ENCODE measurements around the gene THG1L. TPM values are rescaled to one million over a fixed set of nuclear protein-coding genes. Genes with fewer than 3 reads are reported as not detected.
"Not testable (repeated sequence)": the region's sequence is repeated elsewhere in the genome, so short reads cannot be mapped to it uniquely, and the experiment has no call there.

The THG1L gene
- total RNA-seq, 1 experiment from 2014 or later: 12.9 TPM

- H3K36me3 Mint-ChIP-seq (ENCODE audit: insufficient read depth in 1 of 3, low read depth in 3 of 3); H3K79me2 ChIP-seq (ENCODE audit: insufficient read depth, low read length); DNase-seq; H2BK120ac ChIP-seq (ENCODE audit: low read depth, low read length, poor library complexity, severe bottlenecking); H2BK15ac ChIP-seq (ENCODE audit: low read depth, low read length); H3K27ac ChIP-seq (ENCODE audit: insufficient read length, low read depth, low read length); H2BK12ac ChIP-seq (ENCODE audit: insufficient read length, low read depth, low read length); H2BK20ac ChIP-seq (ENCODE audit: low read depth, low read length, poor library complexity, severe bottlenecking); H3K23ac ChIP-seq (ENCODE audit: insufficient read length, low read depth, low read length); H3K9me3 Mint-ChIP-seq; H3K4ac ChIP-seq (ENCODE audit: low read depth, low read length); H4K20me1 ChIP-seq (ENCODE audit: control insufficient read depth, insufficient read depth, insufficient read length); H3K4me3 Mint-ChIP-seq; H3K4me1 Mint-ChIP-seq; H4K5ac ChIP-seq (ENCODE audit: insufficient read length, low read depth, low read length); H3K27ac Mint-ChIP-seq; H2BK5ac ChIP-seq (ENCODE audit: insufficient read length, low read length); H3T11ph ChIP-seq (ENCODE audit: low read length); H3K18ac ChIP-seq (ENCODE audit: insufficient read length, low read depth, low read length); H2AK5ac ChIP-seq (ENCODE audit: insufficient read length, low read length); H3K9me3 ChIP-seq (ENCODE audit: control insufficient read depth, low read depth, low read length); H3K23me2 ChIP-seq (ENCODE audit: insufficient read length, low read depth, low read length, poor library complexity, severe bottlenecking); H3K4me2 ChIP-seq (ENCODE audit: insufficient read depth, insufficient read length, low read length); H4K8ac ChIP-seq (replicated peaks; ENCODE audit: insufficient read length, low read depth, low read length); H3K4me1 ChIP-seq (ENCODE audit: insufficient read depth, low read length); H4K91ac ChIP-seq (ENCODE audit: insufficient read length, low read depth, low read length); H2AFZ ChIP-seq (ENCODE audit: low read length); H3K79me1 ChIP-seq (ENCODE audit: insufficient read depth, low read depth, low read length, poor library complexity, severe bottlenecking); H3K27me3 ChIP-seq (ENCODE audit: insufficient read depth, low read length); H3K14ac ChIP-seq (ENCODE audit: insufficient read depth, low read length); H3K27me3 Mint-ChIP-seq (ENCODE audit: low read depth); H3K56ac ChIP-seq (ENCODE audit: insufficient read length, low read depth, low read length); H3K9ac ChIP-seq (ENCODE audit: extremely low read depth, insufficient read length, low read length): not testable (repeated sequence)
- no CpG with 5 or more reads among the region's 2 CpGs for WGBS (ENCODE audit: extremely low coverage, insufficient read length, low lambda C conversion rate)
Observed at GRCh38 chr5:157726607-157727006, 4.6 kb upstream of the THG1L start.

DNA sequence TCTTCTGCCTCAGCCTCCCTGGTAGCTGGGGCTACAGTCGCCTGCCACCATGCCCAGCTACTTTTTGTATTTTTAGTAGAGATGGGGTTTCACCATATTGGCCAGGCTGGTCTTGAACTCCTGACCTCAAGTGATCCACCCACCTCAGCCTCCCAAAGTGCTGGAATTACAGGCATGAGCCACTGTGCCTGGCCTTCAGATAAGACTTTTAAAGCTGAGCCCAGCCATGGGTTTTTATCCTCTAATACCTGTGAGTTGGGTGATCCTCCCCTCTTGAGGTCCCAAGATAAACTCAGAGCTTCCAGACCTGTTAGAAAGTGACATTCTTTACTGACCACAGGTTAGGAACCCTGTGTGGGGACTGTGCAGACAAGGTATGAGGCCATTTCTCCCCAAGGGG, 3.4 kb upstream of the THG1L start:
- not testable (repeated sequence) for H3K56ac ChIP-seq (ENCODE audit: insufficient read length, low read depth, low read length); H4K8ac ChIP-seq (replicated peaks; ENCODE audit: insufficient read length, low read depth, low read length); H3K4me1 ChIP-seq (ENCODE audit: insufficient read depth, low read length); H2AFZ ChIP-seq (ENCODE audit: low read length); H4K5ac ChIP-seq (ENCODE audit: insufficient read length, low read depth, low read length); H2AK5ac ChIP-seq (ENCODE audit: insufficient read length, low read length); H3K23ac ChIP-seq (ENCODE audit: insufficient read length, low read depth, low read length); H3K4ac ChIP-seq (ENCODE audit: low read depth, low read length); H3K14ac ChIP-seq (ENCODE audit: insufficient read depth, low read length); H3K4me3 Mint-ChIP-seq; H3K79me2 ChIP-seq (ENCODE audit: insufficient read depth, low read length); H2BK20ac ChIP-seq (ENCODE audit: low read depth, low read length, poor library complexity, severe bottlenecking); H3K36me3 Mint-ChIP-seq (ENCODE audit: insufficient read depth in 1 of 3, low read depth in 3 of 3); DNase-seq; H4K20me1 ChIP-seq (ENCODE audit: control insufficient read depth, insufficient read depth, insufficient read length); H2BK120ac ChIP-seq (ENCODE audit: low read depth, low read length, poor library complexity, severe bottlenecking); H3K9me3 ChIP-seq (ENCODE audit: control insufficient read depth, low read depth, low read length); H4K91ac ChIP-seq (ENCODE audit: insufficient read length, low read depth, low read length); H3K9ac ChIP-seq (ENCODE audit: extremely low read depth, insufficient read length, low read length); H3K27me3 ChIP-seq (ENCODE audit: insufficient read depth, low read length); H3K79me1 ChIP-seq (ENCODE audit: insufficient read depth, low read depth, low read length, poor library complexity, severe bottlenecking); H3T11ph ChIP-seq (ENCODE audit: low read length); H3K18ac ChIP-seq (ENCODE audit: insufficient read length, low read depth, low read length); H2BK5ac ChIP-seq (ENCODE audit: insufficient read length, low read length); H3K9me3 Mint-ChIP-seq; H2BK12ac ChIP-seq (ENCODE audit: insufficient read length, low read depth, low read length); H3K27ac ChIP-seq (ENCODE audit: insufficient read length, low read depth, low read length); H3K23me2 ChIP-seq (ENCODE audit: insufficient read length, low read depth, low read length, poor library complexity, severe bottlenecking); H2BK15ac ChIP-seq (ENCODE audit: low read depth, low read length); H3K27ac Mint-ChIP-seq; H3K4me2 ChIP-seq (ENCODE audit: insufficient read depth, insufficient read length, low read length); H3K27me3 Mint-ChIP-seq (ENCODE audit: low read depth)
- peaks cover 2 to 12% of the 10 kb centered on the region in 2 experiments for H3K4me1 Mint-ChIP-seq
- WGBS (ENCODE audit: extremely low coverage, insufficient read length, low lambda C conversion rate): no CpG with 5 or more reads among the region's 1 CpG
